IMR-90 (cell line): Measurements from ENCODE around the gene D2HGDH. TPM values are rescaled to one million over a fixed set of nuclear protein-coding genes. Genes with fewer than 3 reads are reported as not detected.

ENCODE experiments used
- ATAC-seq: fragments of 200-7000 bp; cut with Tn5 transposase; 2 replicates; pipeline ENCODE4 v1.9.1; 2020; ENCODE audit warnings: low read depth, mild to moderate bottlenecking, moderate library complexity
- BruUV-seq: library from RNA; stranded (reverse); fragments of 400-500 nt; replicated peaks from 2 replicates; lab custom pipeline; 2021; lab: Mats Ljungman, UMichigan
- CTCF ChIA-PET: fragments of 300-600 bp; formaldehyde crosslinking; extraction: SDS; loops from one replicate; lab custom pipeline; 2021; ENCODE audit warnings: antibody characterized with exemption; lab: Yijun Ruan, JAX
- POLR2A ChIA-PET: fragments of 300-600 bp; sonication (Branson Sonifier 250); formaldehyde crosslinking; loops from one replicate; lab custom pipeline; 2022; ENCODE audit warnings: antibody characterized with exemption; ENCODE audit not compliant: unreplicated experiment; lab: Charles Lee
- DNase-seq: peaks from one replicate; pipeline ENCODE4 v3.0.0; 2013
- H2AFZ ChIP-seq: replicated peaks from 2 replicates; pipeline ENCODE3; 2013; ENCODE audit warnings: low read length, mild to moderate bottlenecking; ENCODE audit not compliant: poor library complexity
- H2AK5ac ChIP-seq: 2 replicates; pipeline ENCODE4 v1.6.1; 2013; ENCODE audit warnings: low read depth, low read length, inconsistent platforms
- H2AK9ac ChIP-seq: replicated peaks from 2 replicates; pipeline ENCODE3; 2013; ENCODE audit warnings: mild to moderate bottlenecking, low read depth, low read length, moderate library complexity; ENCODE audit not compliant: poor library complexity
- H2BK120ac ChIP-seq: 2 replicates; pipeline ENCODE4 v1.6.1; 2013; ENCODE audit warnings: low read depth, low read length, inconsistent platforms
- H2BK15ac ChIP-seq: 3 replicates; pipeline ENCODE4 v1.6.1; 2013; ENCODE audit warnings: low read depth, low read length, inconsistent platforms
- H2BK20ac ChIP-seq: 2 replicates; pipeline ENCODE4 v1.6.1; 2013; ENCODE audit warnings: low read depth, mild to moderate bottlenecking, inconsistent platforms, low read length, moderate library complexity
- H2BK5ac ChIP-seq: 2 replicates; pipeline ENCODE4 v1.6.1; 2013; ENCODE audit warnings: mild to moderate bottlenecking, low read depth, low read length, inconsistent platforms; ENCODE audit not compliant: poor library complexity, severe bottlenecking
- H3K14ac ChIP-seq: replicated peaks from 2 replicates; pipeline ENCODE4 v1.6.1; 2013; ENCODE audit warnings: low read depth, low read length, inconsistent platforms
- H3K18ac ChIP-seq: 2 replicates; pipeline ENCODE4 v1.6.1; 2013; ENCODE audit warnings: low read depth, low read length, control low read depth
- H3K23ac ChIP-seq: 2 replicates; pipeline ENCODE4 v1.6.1; 2013; ENCODE audit warnings: low read depth, low read length, inconsistent platforms
- H3K27ac ChIP-seq: 2 replicates; pipeline ENCODE4 v1.5.1; 2013; ENCODE audit warnings: mild to moderate bottlenecking, control low read depth, low read length; ENCODE audit not compliant: insufficient read depth
- H3K27me3 ChIP-seq: 2 replicates; pipeline ENCODE4 v1.6.1; 2013; ENCODE audit warnings: low read length; ENCODE audit not compliant: control insufficient read depth, insufficient read depth
- H3K36me3 ChIP-seq: 2 replicates; pipeline ENCODE4 v1.6.1; 2013; ENCODE audit warnings: low read length, mixed read lengths; ENCODE audit not compliant: control insufficient read depth, insufficient read depth
- H3K4ac ChIP-seq: 2 replicates; pipeline ENCODE4 v1.6.1; 2013; ENCODE audit warnings: low read depth, low read length, inconsistent platforms
- H3K4me1 ChIP-seq: 2 replicates; pipeline ENCODE4 v1.6.1; 2013; ENCODE audit warnings: low read length, mixed read lengths; ENCODE audit not compliant: control insufficient read depth, insufficient read depth
- H3K4me2 ChIP-seq: 2 replicates; pipeline ENCODE4 v1.6.1; 2013; ENCODE audit warnings: low read depth, mild to moderate bottlenecking, control low read depth, low read length, moderate library complexity
- H3K4me3 ChIP-seq: 2 replicates; pipeline ENCODE4 v1.5.1; 2013; ENCODE audit warnings: low read depth, mild to moderate bottlenecking, control low read depth, low read length, moderate library complexity; ENCODE audit not compliant: insufficient read depth
- H3K56ac ChIP-seq: 2 replicates; pipeline ENCODE4 v1.6.1; 2013; ENCODE audit warnings: low read length, inconsistent platforms; ENCODE audit not compliant: insufficient read depth; ENCODE audit errors: extremely low read depth
- H3K79me1 ChIP-seq, 2 experiments: 2 replicates each; pipeline ENCODE4 v1.6.1; 2013; ENCODE audit warnings: low read length in 2 of 2, inconsistent platforms in 1 of 2, low read depth in 1 of 2
- H3K9ac ChIP-seq: 2 replicates; pipeline ENCODE4 v1.6.1; 2013; ENCODE audit warnings: low read depth, low read length, control low read depth
- H3K9me1 ChIP-seq: 2 replicates; pipeline ENCODE4 v1.6.1; 2013; ENCODE audit warnings: low read length, inconsistent platforms; ENCODE audit not compliant: insufficient read depth
- H3K9me3 ChIP-seq: 2 replicates; pipeline ENCODE4 v1.6.1; 2013; ENCODE audit warnings: low read length; ENCODE audit not compliant: control insufficient read depth, insufficient read depth
- H4K20me1 ChIP-seq: 2 replicates; pipeline ENCODE4 v1.6.1; 2013; ENCODE audit warnings: low read length, inconsistent platforms; ENCODE audit not compliant: insufficient read depth
- H4K5ac ChIP-seq: 2 replicates; pipeline ENCODE4 v1.6.1; 2013; ENCODE audit warnings: mild to moderate bottlenecking, low read depth, low read length, control low read depth
- H4K8ac ChIP-seq, 2 experiments: 2 replicates each; pipeline ENCODE4 v1.6.1; 2013; ENCODE audit warnings: low read depth in 2 of 2, low read length in 2 of 2, control low read depth in 1 of 2, inconsistent platforms in 1 of 2
- H4K91ac ChIP-seq: 2 replicates; pipeline ENCODE4 v1.6.1; 2013; ENCODE audit warnings: low read depth, low read length, inconsistent platforms; ENCODE audit not compliant: insufficient read depth
- BHLHE40 ChIP-seq: fragments of 150-350 bp; IDR thresholded peaks from 2 replicates; pipeline ENCODE4 v1.6.1; 2016; ENCODE audit warnings: mild to moderate bottlenecking, low read depth, low read length
- CEBPB ChIP-seq: IDR thresholded peaks from 2 replicates; pipeline ENCODE4 v1.6.1; 2012; ENCODE audit warnings: low read depth, low read length, improper control_type of control experiment
- CHD1 ChIP-seq: IDR thresholded peaks from 2 replicates; pipeline ENCODE4 v1.6.1; 2012; ENCODE audit warnings: low read depth, low read length, improper control_type of control experiment
- ELK1 ChIP-seq: fragments of 150-350 bp; IDR thresholded peaks from 2 replicates; pipeline ENCODE4 v1.6.1; 2016; ENCODE audit warnings: low read depth, mild to moderate bottlenecking, low read length, moderate library complexity, borderline replicate concordance
- FOS ChIP-seq: fragments of 150-350 bp; IDR thresholded peaks from 2 replicates; pipeline ENCODE4 v1.6.1; 2016; ENCODE audit warnings: low read depth, low read length
- MAFK ChIP-seq: IDR thresholded peaks from 2 replicates; pipeline ENCODE4 v1.6.1; 2012; ENCODE audit warnings: low read depth, low read length, improper control_type of control experiment
- MAZ ChIP-seq: IDR thresholded peaks from 2 replicates; pipeline ENCODE4 v1.6.1; 2012; ENCODE audit warnings: low read depth, mild to moderate bottlenecking, low read length, improper control_type of control experiment, moderate library complexity, borderline replicate concordance
- MXI1 ChIP-seq: IDR thresholded peaks from 2 replicates; pipeline ENCODE4 v1.6.1; 2012; ENCODE audit warnings: low read depth, mild to moderate bottlenecking, low read length, moderate library complexity, borderline replicate concordance
- NFE2L2 ChIP-seq: fragments of 150-350 bp; IDR thresholded peaks from 2 replicates; pipeline ENCODE4 v1.6.1; 2016; ENCODE audit warnings: low read depth, mild to moderate bottlenecking, low read length
- POLR2A ChIP-seq: IDR thresholded peaks from 2 replicates; pipeline ENCODE4 v1.6.1; 2012; ENCODE audit warnings: mild to moderate bottlenecking, low read depth, low read length
- RAD21 ChIP-seq: IDR thresholded peaks from 2 replicates; pipeline ENCODE4 v1.6.1; 2012; ENCODE audit warnings: low read length, improper control_type of control experiment
- RCOR1 ChIP-seq: IDR thresholded peaks from 2 replicates; pipeline ENCODE4 v1.6.1; 2012; ENCODE audit warnings: mild to moderate bottlenecking, low read length, improper control_type of control experiment; ENCODE audit not compliant: insufficient replicate concordance
- RFX5 ChIP-seq: IDR thresholded peaks from 2 replicates; pipeline ENCODE4 v1.8.0; 2012; ENCODE audit warnings: low read depth, mild to moderate bottlenecking, low read length, moderate library complexity
- SMC3 ChIP-seq: fragments of 150-350 bp; IDR thresholded peaks from 2 replicates; pipeline ENCODE4 v1.6.1; 2016; ENCODE audit warnings: low read depth, mild to moderate bottlenecking, antibody characterized with exemption, low read length, moderate library complexity
- USF2 ChIP-seq: fragments of 150-350 bp; IDR thresholded peaks from 2 replicates; pipeline ENCODE4 v1.6.1; 2017; ENCODE audit warnings: mild to moderate bottlenecking, antibody characterized with exemption, low read length, low read depth
- WGBS, 2 experiments: methylation state at CpG; one replicate each; pipeline versions ENCODE4 v1.1.5 to v1.1.7; 2013; ENCODE audit warnings: missing lambda C conversion rate in 2 of 2; ENCODE audit not compliant: insufficient read length in 1 of 2; ENCODE audit errors: extremely low coverage in 2 of 2; 5-methylcytosine and 5-hydroxymethylcytosine counted together
- dilution Hi-C: fragments of 300-500 bp; cut with HindIII; formaldehyde crosslinking; loops from one replicate; pipeline ENCODE4 v1.14.3; 2018; ENCODE audit warnings: low sequenced_read_pairs; ENCODE audit not compliant: unreplicated experiment
- in situ Hi-C: fragments of 300-500 bp; cut with MboI; formaldehyde crosslinking; loops from 3 replicates; pipeline ENCODE4 v1.14.3; 2019; ENCODE audit warnings: low sequenced_read_pairs, inconsistent platforms, mixed read lengths
- intact Hi-C: fragments of 100-400 bp; cut with micrococcal nuclease; formaldehyde crosslinking; loops from 2 replicates; pipeline ENCODE4 v1.10.0; 2022
- polyA plus RNA-seq, 3 experiments: library from polyadenylated mRNA; depleted of rRNA; stranded (reverse); fragments of >200 nt; gene quantifications; 2 replicates each; pipeline ENCODE4 v1.2.3, GENCODE V29; 2012; ENCODE audit warnings: low replicate concordance in 1 of 3
- total RNA-seq: library from RNA; depleted of rRNA; stranded (reverse); fragments of >200 nt; gene quantifications from 2 replicates; pipeline ENCODE4 v1.2.3, GENCODE V29; 2012
- TF ChIP-seq, protein P1 (sequence below): conservative IDR thresholded peaks from 2 replicates; pipeline ENCODE4 v1.5.1; 2012; ENCODE audit warnings: mild to moderate bottlenecking, low read depth, low read length, improper control_type of control experiment

Gene D2HGDH
- total and polyA plus RNA-seq, 2 of the 4 experiments (the other 2 are of a cell fraction), result 6.3 to 22.1 TPM

GRCh38 chr2:241729868-241730267, 4.6 kb upstream of the D2HGDH start:
- Histone ChIP-seq H2BK5ac (no peak overlapping the region), H2BK20ac (no peak overlapping the region), H3K14ac (no peak overlapping the region), H3K56ac (no peak overlapping the region), H3K4me1 (no peaks in the 10 kb centered on the region), H2AK5ac (no peak overlapping the region), H2BK15ac (no peak overlapping the region), H3K4ac (no peak overlapping the region), H3K4me3 (no peak overlapping the region), H3K23ac (no peak overlapping the region), H3K36me3 (no peaks in the 10 kb centered on the region; the same call in 1 of the 2 replicates), H2AK9ac (no peak overlapping the region), H3K18ac (no peak overlapping the region), H2BK120ac (no peak overlapping the region), H3K9ac (no peak overlapping the region), H3K9me3 (no peaks in the 10 kb centered on the region), H3K79me1 (peaks cover 0 to 5% of the 10 kb centered on the region in 2 experiments; a peak in 3 of 4 replicates), H3K9me1 (no peaks in the 10 kb centered on the region), H4K5ac (no peak overlapping the region), H3K27me3 (no peaks in the 10 kb centered on the region), H2AFZ (no peak overlapping the region), H4K20me1 (no peaks in the 10 kb centered on the region), H4K8ac (no peak overlapping the region), H3K4me2 (no peak overlapping the region), H3K27ac (no peak overlapping the region), H4K91ac (no peak overlapping the region)
- in situ Hi-C loops, result no loop called here
- no TSS peak for BruUV-seq
- TF ChIP-seq CEBPB (no peak), USF2 (no peak), RFX5 (no peak), FOS (no peak), ELK1 (no peak), BHLHE40 (no peak), RCOR1 (no peak), POLR2A (no peak), MXI1 (no peak), MAFK (no peak), MAZ (no peak), RAD21 (no peak), CHD1 (no peak), SMC3 (no peak), NFE2L2 (no peak)
- TF ChIP-seq, protein P1, sequence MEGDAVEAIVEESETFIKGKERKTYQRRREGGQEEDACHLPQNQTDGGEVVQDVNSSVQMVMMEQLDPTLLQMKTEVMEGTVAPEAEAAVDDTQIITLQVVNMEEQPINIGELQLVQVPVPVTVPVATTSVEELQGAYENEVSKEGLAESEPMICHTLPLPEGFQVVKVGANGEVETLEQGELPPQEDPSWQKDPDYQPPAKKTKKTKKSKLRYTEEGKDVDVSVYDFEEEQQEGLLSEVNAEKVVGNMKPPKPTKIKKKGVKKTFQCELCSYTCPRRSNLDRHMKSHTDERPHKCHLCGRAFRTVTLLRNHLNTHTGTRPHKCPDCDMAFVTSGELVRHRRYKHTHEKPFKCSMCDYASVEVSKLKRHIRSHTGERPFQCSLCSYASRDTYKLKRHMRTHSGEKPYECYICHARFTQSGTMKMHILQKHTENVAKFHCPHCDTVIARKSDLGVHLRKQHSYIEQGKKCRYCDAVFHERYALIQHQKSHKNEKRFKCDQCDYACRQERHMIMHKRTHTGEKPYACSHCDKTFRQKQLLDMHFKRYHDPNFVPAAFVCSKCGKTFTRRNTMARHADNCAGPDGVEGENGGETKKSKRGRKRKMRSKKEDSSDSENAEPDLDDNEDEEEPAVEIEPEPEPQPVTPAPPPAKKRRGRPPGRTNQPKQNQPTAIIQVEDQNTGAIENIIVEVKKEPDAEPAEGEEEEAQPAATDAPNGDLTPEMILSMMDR, result no peak
- ChIA-PET POLR2A (no interaction called here), CTCF (interaction anchor here (0.6 kb wide), 1 partner anchor 148 kb away, joined by 6 read pairs; no protein-coding TSS in a partner anchor)
- DNase-seq, result no peak
- dilution Hi-C loops, result no loop called here
- intact Hi-C loops, result no loop called here
- no peak for ATAC-seq
- 100% methylated on average over 1 of the region's 6 CpGs; no CpG with 5 or more reads in 1 of the 2 experiments for WGBS, 2 experiments
